Measurements from ENCODE around the gene MYCN. TPM values are rescaled to one million over a fixed set of nuclear protein-coding genes. Genes with fewer than 3 reads are reported as not detected.

Gene MYCN
- total and polyA plus RNA-seq, 2 of the 8 experiments (the other 6 are each of a cell fraction or from before 2014, with no cell fraction given), result 87.8 to 137 TPM

DNA sequence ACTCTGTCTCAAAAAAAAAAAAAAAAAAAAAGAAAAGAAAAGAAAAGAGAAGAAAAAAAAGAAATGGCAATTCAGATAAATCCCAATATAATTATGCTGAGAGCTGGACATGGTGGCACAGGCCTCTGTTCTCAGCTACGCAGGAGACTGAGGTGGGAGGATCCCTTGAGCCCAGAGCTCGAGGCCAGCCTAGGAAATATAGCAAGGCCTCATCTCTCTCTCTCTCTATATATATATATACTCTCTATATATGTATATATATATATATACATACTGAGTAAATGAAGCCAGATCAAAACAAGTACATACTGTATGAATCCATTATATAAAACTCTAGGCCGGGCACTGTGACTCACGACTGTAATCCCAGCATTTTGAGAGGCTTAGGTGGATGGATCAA lies 30.6 kb upstream of the MYCN start (continued):
- TF ChIP-seq, protein P1, sequence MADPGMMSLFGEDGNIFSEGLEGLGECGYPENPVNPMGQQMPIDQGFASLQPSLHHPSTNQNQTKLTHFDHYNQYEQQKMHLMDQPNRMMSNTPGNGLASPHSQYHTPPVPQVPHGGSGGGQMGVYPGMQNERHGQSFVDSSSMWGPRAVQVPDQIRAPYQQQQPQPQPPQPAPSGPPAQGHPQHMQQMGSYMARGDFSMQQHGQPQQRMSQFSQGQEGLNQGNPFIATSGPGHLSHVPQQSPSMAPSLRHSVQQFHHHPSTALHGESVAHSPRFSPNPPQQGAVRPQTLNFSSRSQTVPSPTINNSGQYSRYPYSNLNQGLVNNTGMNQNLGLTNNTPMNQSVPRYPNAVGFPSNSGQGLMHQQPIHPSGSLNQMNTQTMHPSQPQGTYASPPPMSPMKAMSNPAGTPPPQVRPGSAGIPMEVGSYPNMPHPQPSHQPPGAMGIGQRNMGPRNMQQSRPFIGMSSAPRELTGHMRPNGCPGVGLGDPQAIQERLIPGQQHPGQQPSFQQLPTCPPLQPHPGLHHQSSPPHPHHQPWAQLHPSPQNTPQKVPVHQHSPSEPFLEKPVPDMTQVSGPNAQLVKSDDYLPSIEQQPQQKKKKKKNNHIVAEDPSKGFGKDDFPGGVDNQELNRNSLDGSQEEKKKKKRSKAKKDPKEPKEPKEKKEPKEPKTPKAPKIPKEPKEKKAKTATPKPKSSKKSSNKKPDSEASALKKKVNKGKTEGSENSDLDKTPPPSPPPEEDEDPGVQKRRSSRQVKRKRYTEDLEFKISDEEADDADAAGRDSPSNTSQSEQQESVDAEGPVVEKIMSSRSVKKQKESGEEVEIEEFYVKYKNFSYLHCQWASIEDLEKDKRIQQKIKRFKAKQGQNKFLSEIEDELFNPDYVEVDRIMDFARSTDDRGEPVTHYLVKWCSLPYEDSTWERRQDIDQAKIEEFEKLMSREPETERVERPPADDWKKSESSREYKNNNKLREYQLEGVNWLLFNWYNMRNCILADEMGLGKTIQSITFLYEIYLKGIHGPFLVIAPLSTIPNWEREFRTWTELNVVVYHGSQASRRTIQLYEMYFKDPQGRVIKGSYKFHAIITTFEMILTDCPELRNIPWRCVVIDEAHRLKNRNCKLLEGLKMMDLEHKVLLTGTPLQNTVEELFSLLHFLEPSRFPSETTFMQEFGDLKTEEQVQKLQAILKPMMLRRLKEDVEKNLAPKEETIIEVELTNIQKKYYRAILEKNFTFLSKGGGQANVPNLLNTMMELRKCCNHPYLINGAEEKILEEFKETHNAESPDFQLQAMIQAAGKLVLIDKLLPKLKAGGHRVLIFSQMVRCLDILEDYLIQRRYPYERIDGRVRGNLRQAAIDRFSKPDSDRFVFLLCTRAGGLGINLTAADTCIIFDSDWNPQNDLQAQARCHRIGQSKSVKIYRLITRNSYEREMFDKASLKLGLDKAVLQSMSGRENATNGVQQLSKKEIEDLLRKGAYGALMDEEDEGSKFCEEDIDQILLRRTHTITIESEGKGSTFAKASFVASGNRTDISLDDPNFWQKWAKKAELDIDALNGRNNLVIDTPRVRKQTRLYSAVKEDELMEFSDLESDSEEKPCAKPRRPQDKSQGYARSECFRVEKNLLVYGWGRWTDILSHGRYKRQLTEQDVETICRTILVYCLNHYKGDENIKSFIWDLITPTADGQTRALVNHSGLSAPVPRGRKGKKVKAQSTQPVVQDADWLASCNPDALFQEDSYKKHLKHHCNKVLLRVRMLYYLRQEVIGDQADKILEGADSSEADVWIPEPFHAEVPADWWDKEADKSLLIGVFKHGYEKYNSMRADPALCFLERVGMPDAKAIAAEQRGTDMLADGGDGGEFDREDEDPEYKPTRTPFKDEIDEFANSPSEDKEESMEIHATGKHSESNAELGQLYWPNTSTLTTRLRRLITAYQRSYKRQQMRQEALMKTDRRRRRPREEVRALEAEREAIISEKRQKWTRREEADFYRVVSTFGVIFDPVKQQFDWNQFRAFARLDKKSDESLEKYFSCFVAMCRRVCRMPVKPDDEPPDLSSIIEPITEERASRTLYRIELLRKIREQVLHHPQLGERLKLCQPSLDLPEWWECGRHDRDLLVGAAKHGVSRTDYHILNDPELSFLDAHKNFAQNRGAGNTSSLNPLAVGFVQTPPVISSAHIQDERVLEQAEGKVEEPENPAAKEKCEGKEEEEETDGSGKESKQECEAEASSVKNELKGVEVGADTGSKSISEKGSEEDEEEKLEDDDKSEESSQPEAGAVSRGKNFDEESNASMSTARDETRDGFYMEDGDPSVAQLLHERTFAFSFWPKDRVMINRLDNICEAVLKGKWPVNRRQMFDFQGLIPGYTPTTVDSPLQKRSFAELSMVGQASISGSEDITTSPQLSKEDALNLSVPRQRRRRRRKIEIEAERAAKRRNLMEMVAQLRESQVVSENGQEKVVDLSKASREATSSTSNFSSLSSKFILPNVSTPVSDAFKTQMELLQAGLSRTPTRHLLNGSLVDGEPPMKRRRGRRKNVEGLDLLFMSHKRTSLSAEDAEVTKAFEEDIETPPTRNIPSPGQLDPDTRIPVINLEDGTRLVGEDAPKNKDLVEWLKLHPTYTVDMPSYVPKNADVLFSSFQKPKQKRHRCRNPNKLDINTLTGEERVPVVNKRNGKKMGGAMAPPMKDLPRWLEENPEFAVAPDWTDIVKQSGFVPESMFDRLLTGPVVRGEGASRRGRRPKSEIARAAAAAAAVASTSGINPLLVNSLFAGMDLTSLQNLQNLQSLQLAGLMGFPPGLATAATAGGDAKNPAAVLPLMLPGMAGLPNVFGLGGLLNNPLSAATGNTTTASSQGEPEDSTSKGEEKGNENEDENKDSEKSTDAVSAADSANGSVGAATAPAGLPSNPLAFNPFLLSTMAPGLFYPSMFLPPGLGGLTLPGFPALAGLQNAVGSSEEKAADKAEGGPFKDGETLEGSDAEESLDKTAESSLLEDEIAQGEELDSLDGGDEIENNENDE (IDR thresholded peaks at IDR 0.05; ENCODE audit: insufficient replicate concordance, low read length), result no peak
- TF ChIP-seq CBX8 (IDR thresholded peaks at IDR 0.05; ENCODE audit: borderline replicate concordance, low read depth, low read length), result no peak
